Breast epithelium (tissue), 4 donors: ENCODE results near the gene DRD4. TPM values are rescaled to one million over a fixed set of nuclear protein-coding genes. Genes with fewer than 3 reads are reported as not detected.
"Not testable (repeated sequence)": the region's sequence is repeated elsewhere in the genome, so short reads cannot be mapped to it uniquely, and the experiment has no call there.

ENCODE experiments used
- DNase-seq, 2 donors: peaks; one replicate each; pipeline ENCODE4 v3.0.0-alpha.2; 2019; ENCODE audit warnings: low spot score in 2 of 2
- H3K27ac ChIP-seq, 2 donors: fragments of 200-600 bp; sonication (generic) in 1 of 2; one replicate each; pipeline ENCODE4 v1.5.1; 2016 to 2019; ENCODE audit warnings: mild to moderate bottlenecking in 1 of 2
- H3K27me3 ChIP-seq, 2 donors: fragments of 200-600 bp; sonication (generic) in 1 of 2; one replicate each; pipeline versions ENCODE4 v1.5.1 to v1.6.0; 2017 to 2019; ENCODE audit warnings: control low read depth in 1 of 2, mild to moderate bottlenecking in 1 of 2
- H3K36me3 ChIP-seq: fragments of 200-600 bp; one replicate; pipeline ENCODE4 v1.5.1; 2019
- H3K4me1 ChIP-seq, 2 donors: fragments of 200-600 bp; sonication (generic); one replicate each; pipeline ENCODE4 v1.5.1; 2016 to 2019; ENCODE audit warnings: control low read depth in 1 of 2
- H3K4me3 ChIP-seq, 3 donors: fragments of 200-600 bp; sonication (generic); 1 replicate in 2 of 3; 2 replicates in 1 of 3; pipeline ENCODE4 v1.5.1; 2016 to 2019; ENCODE audit warnings: mild to moderate bottlenecking in 3 of 3, moderate library complexity in 2 of 3
- H3K9me3 ChIP-seq, 2 donors: fragments of 200-600 bp; sonication (generic) in 1 of 2; one replicate each; pipeline ENCODE4 v1.5.1; 2016 to 2019; ENCODE audit warnings: control low read depth in 1 of 2
- POLR2A ChIP-seq: fragments of 450-650 bp; IDR thresholded peaks from one replicate; pipeline ENCODE4 v1.6.1; 2016; ENCODE audit warnings: antibody characterized with exemption, mild to moderate bottlenecking, moderate library complexity
- POLR2AphosphoS5 ChIP-seq, 3 donors: sonication (generic); formaldehyde crosslinking; IDR thresholded peaks; one replicate each; pipeline ENCODE4 v1.6.1; 2017; ENCODE audit warnings: antibody characterized with exemption in 3 of 3
- intact Hi-C: fragments of 100-400 bp; cut with DNase I; formaldehyde crosslinking; loops from one replicate; pipeline ENCODE4 v1.15.1; 2023; ENCODE audit warnings: low total_unique reads
- total RNA-seq, 3 donors: library from RNA; depleted of rRNA; stranded (reverse); fragments of >200 nt; gene quantifications; one replicate each; pipeline ENCODE4 v1.1.0, GENCODE V29; 2016
- TF ChIP-seq, protein P1 (sequence below), 3 donors: fragments of 450-650 bp; IDR thresholded peaks; one replicate each; pipeline ENCODE4 v1.5.1; 2016 to 2017; ENCODE audit warnings: antibody characterized with exemption in 3 of 3, mild to moderate bottlenecking in 3 of 3, moderate library complexity in 3 of 3

The DRD4 gene
- total RNA-seq, 3 donors from 2014 or later: 0.29 TPM; not detected in 2

DNA sequence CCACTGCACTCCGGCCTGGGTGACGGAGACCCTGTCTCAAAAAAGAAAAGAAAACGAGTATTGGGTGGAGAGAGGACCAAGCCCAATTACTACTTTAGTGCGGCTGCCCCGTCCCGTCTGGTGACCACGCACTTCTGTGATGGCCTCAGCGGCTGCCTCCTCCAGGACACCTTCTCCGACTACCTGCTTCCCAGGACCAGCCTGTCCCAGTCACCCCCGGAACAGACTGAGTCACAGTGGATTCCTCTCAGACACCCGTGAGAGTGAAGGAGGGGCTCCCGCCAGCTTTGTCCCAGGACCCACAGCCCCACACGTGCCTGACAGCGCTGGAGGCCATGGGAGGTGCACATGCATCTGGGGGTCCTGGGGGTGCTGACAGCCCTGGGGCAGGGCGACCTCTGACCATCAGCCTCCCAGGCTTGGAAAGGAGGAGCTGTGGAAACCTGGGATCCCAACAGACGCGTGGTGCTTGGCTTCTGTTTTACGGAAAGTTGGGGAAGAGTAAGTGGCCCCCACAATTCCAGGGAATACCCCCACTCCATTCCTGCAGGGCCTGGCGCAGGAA, 4.8 kb downstream of the DRD4 start:
- intact Hi-C loops: no loop called here
- peaks cover 0 to 12% of the 10 kb centered on the region in 2 donors for H3K4me1 ChIP-seq

DNA sequence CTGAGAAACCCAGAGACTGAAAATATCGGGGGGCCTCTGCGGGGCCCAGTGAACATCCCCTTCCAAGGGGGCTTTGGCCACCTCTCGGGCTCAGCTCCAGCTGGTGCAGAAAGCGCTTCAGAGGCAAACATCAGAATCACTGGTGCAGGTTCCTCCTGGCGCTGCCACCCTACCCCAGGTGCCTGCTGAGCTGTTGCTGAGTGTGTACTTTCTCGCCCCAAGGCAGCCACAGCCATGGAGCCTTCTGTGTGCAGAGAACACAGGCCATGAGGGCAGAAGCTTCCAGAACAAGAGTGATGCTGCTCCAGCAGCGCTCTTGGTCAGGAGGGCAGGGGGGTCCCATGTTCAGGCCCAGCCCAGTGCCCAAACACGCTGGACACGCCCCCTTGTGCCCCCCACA, 6.3 kb downstream of the DRD4 start:
- H3K36me3 ChIP-seq: no peaks in the 10 kb centered on the region
- TF ChIP-seq POLR2AphosphoS5 (IDR thresholded peaks at IDR 0.05): no peak
- TF ChIP-seq, protein P1, sequence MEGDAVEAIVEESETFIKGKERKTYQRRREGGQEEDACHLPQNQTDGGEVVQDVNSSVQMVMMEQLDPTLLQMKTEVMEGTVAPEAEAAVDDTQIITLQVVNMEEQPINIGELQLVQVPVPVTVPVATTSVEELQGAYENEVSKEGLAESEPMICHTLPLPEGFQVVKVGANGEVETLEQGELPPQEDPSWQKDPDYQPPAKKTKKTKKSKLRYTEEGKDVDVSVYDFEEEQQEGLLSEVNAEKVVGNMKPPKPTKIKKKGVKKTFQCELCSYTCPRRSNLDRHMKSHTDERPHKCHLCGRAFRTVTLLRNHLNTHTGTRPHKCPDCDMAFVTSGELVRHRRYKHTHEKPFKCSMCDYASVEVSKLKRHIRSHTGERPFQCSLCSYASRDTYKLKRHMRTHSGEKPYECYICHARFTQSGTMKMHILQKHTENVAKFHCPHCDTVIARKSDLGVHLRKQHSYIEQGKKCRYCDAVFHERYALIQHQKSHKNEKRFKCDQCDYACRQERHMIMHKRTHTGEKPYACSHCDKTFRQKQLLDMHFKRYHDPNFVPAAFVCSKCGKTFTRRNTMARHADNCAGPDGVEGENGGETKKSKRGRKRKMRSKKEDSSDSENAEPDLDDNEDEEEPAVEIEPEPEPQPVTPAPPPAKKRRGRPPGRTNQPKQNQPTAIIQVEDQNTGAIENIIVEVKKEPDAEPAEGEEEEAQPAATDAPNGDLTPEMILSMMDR (IDR thresholded peaks at IDR 0.05): no peak
- H3K27me3 ChIP-seq: no peaks in the 10 kb centered on the region
- DNase-seq: no peak
- no peaks in the 10 kb centered on the region for H3K9me3 ChIP-seq
- intact Hi-C loops: no loop called here
- H3K4me3 ChIP-seq: no peak overlapping the region
- peaks cover 0 to 4% of the 10 kb centered on the region in 2 donors for H3K4me1 ChIP-seq
- no peak overlapping the region for H3K27ac ChIP-seq

More for the DNA sequence above, 4.8 kb downstream of the DRD4 start:
- Histone ChIP-seq H3K27me3 (peaks cover 6 to 9% of the 10 kb centered on the region in 2 donors), H3K36me3 (no peaks in the 10 kb centered on the region), H3K9me3 (no peaks in the 10 kb centered on the region), H3K4me3 (no peak overlapping the region), H3K27ac (no peak overlapping the region)
- TF ChIP-seq, protein P1 (IDR thresholded peaks at IDR 0.05): no peak
- TF ChIP-seq POLR2A: no peak
- TF ChIP-seq POLR2AphosphoS5 (IDR thresholded peaks at IDR 0.05): no peak
- no peak for DNase-seq

DNA sequence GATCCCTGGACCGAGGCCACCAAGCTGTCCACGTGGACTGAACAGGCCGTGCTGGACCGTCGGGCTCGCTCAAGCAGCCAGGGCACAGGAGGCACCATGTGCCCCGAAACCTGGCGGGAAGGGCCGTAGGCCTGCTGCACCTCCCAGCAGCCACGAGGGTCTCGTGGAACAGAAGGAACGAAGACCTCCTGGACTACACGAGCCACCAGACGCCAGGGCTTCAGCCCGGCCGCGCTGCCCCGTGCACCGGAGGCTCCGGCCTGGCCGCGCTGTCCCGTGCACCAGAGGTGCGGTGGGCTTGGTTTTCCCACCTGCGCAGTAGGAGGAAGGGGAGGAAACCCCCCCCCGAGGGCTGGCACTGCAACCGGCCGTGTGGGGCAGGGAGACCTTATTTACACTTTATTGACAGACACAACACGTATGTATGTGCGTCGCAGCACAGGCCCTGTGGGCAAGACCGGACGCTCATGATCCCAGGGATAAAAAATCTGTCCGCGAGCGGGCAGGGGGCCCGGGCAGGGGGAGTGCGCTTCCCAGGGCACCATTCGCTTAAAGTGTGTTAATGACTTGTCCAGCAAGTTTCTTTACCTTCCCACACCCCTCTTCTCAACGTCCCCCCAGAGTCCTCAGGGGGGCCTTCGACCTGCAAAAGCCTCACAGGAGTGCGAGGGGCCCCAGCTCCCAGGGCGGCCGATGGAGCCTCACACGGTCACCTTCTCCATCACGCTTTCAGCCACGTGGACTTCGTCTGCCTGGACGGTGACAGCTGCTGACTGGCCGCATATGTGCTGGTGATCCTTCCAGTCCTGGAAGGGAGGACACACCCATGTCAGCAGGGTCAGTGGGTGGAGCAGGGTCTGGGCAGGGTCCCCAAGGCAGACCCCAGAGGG, 7.0 kb downstream of the DRD4 start:
- Histone ChIP-seq H3K9me3 (no peaks in the 10 kb centered on the region), H3K4me1 (peaks cover 0 to 3% of the 10 kb centered on the region in 2 donors), H3K4me3 (no peak overlapping the region), H3K36me3 (no peaks in the 10 kb centered on the region), H3K27ac (no peak overlapping the region), H3K27me3 (no peaks in the 10 kb centered on the region)
- DNase-seq: no peak
- TF ChIP-seq POLR2A: no peak
- no peak for TF ChIP-seq POLR2AphosphoS5 (IDR thresholded peaks at IDR 0.05)
- TF ChIP-seq, protein P1 (IDR thresholded peaks at IDR 0.05): no peak
- intact Hi-C loops: no loop called here

DNA sequence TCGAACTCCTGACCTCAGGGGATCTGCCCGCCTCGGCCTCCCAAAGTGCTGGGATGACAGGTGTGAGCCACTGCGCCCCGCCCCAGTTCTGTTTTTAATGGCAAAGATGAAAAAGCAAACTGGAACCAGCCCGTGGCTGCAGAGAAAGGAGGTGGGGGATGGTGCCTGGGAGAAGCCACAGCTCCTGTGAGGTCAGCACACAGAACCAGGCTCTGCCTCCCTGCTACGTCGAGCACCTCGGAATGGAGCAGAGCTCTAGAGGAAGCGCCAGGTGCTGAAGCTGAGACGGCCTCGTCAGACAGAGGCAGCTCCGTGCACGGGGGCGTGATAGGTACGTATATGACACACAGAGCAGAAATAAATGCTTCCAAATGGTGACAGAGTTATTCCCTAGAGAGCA, 8.5 kb downstream of the DRD4 start:
- Histone ChIP-seq H3K27ac (no peak overlapping the region), H3K9me3 (no peaks in the 10 kb centered on the region), H3K27me3 (no peaks in the 10 kb centered on the region), H3K4me3 (no peak overlapping the region), H3K36me3 (no peaks in the 10 kb centered on the region), H3K4me1 (no peaks in the 10 kb centered on the region)
- intact Hi-C loops: no loop called here
- no peak for DNase-seq
- TF ChIP-seq, protein P1 (IDR thresholded peaks at IDR 0.05): no peak
- TF ChIP-seq POLR2AphosphoS5 (IDR thresholded peaks at IDR 0.05) (no peak), POLR2A (no peak)

DNA sequence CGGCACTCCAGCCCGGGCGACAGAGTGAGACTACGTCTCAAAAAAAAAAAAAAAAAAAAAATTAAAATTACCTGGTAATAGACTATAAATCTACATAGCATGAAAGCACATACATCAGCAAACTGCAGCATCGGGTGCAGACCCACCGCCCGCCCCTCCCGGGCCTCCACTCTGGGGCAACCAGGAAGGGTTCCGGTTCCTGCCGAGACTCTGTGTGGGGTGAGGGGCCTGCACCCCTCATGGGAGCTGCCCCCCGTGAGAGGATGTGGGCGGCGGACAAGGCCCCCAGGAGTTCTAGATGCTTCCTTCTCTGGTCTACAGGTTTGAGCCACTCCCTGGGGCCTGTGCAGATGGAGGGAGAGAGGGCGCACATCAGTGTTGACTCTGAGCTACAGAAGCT, 9.1 kb downstream of the DRD4 start:
- no peaks in the 10 kb centered on the region for H3K27me3 ChIP-seq
- H3K4me1 ChIP-seq: no peaks in the 10 kb centered on the region
- TF ChIP-seq POLR2A: no peak
- intact Hi-C loops: no loop called here
- no peak for DNase-seq
- H3K27ac ChIP-seq: no peak overlapping the region
- no peaks in the 10 kb centered on the region for H3K9me3 ChIP-seq
- no peaks in the 10 kb centered on the region for H3K36me3 ChIP-seq
- H3K4me3 ChIP-seq: no peak overlapping the region

DNA sequence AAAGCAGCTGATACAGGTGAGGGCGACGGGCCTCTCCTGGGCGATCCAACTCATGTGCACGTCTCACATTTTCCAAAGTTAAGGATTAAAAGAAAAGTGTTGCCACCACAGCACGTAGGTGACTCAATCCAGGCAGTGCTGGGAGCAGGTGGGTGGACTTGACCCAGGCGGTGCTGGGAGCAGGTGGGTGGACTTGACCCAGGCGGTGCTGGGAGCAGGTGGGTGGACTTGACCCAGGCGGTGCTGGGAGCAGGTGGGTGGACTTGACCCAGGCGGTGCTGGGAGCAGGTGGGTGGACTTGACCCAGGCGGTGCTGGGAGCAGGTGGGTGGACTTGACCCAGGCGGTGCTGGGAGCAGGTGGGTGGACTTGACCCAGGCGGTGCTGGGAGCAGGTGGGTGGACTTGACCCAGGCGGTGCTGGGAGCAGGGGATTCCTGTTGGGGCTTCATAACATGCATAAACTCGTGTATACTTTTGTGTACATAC, 10.6 kb downstream of the DRD4 start:
- DNase-seq, H3K4me3 ChIP-seq, H3K36me3 ChIP-seq, intact Hi-C loops, H3K27me3 ChIP-seq, H3K4me1 ChIP-seq, H3K9me3 ChIP-seq, H3K27ac ChIP-seq: not testable (repeated sequence)
